GM21723 (cell line): ENCODE data around the gene MAPK12.

Source experiments
- ATAC-seq: cut with Tn5 transposase; IDR thresholded peaks from one replicate; pipeline ENCODE4 v1.9.1; 2021; ENCODE audit warnings: mild to moderate bottlenecking, moderate library complexity; ENCODE audit not compliant: unreplicated experiment

The MAPK12 gene

GRCh38 chr22:50253046-50253915 lies 8.2 kb downstream of the MAPK12 start:
- ATAC-seq, result no peak

- no peak for ATAC-seq
Measured at GRCh38 chr22:50252082-50253045, 9.1 kb downstream of the MAPK12 start.

GRCh38 chr22:50251477-50252081 lies 9.9 kb downstream of the MAPK12 start:
- ATAC-seq, result no peak

GRCh38 chr22:50250555-50251476 lies 10.7 kb downstream of the MAPK12 start, which contains the start of gene HDAC10:
Gene HDAC10 (minus strand): TSS chr22:50251265. CDS start chr22:50251032, 233 bp downstream.
- peak; percentile 49 for ATAC-seq

- no peak for ATAC-seq
Measured at GRCh38 chr22:50250249-50250554, 11.3 kb downstream of the MAPK12 start.

- no peak for ATAC-seq
Measured at GRCh38 chr22:50249341-50250248, 11.9 kb downstream of the MAPK12 start.

GRCh38 chr22:50248196-50249081 lies 13.0 kb downstream of the MAPK12 start:
- ATAC-seq, result no peak

- ATAC-seq, result no peak
Measured at GRCh38 chr22:50247748-50248147, 13.7 kb downstream of the MAPK12 start.

- no peak for ATAC-seq
Measured at GRCh38 chr22:50246242-50247175, 15.0 kb downstream of the MAPK12 start.

GRCh38 chr22:50245214-50246072 lies 16.0 kb downstream of the MAPK12 start:
- no peak for ATAC-seq

- ATAC-seq, result peak; percentile 60
Measured at GRCh38 chr22:50244420-50245213, 16.9 kb downstream of the MAPK12 start, which contains the start of gene TUBGCP6. Gene TUBGCP6 (minus strand): TSS chr22:50245023. CDS start chr22:50244459, 564 bp downstream.

- ATAC-seq, result no peak
Measured at GRCh38 chr22:50243685-50244419, 17.6 kb downstream of the MAPK12 start.

GRCh38 chr22:50242406-50242949 lies 19.0 kb downstream of the MAPK12 start:
- no peak for ATAC-seq

- ATAC-seq, result no peak
Measured at GRCh38 chr22:50238755-50239154, 22.7 kb downstream of the MAPK12 start.
